NCI-H524 treated with DMSO at 0.1 percent for 48 hours (cell line): Measurements from ENCODE around the gene CADM3.

Experiments
- DNase-seq: peaks from one replicate; lab custom pipeline; 2025; lab: John Stamatoyannopoulos, UW

CADM3 gene

GRCh38 chr1:159207080-159207479 lies 35.7 kb downstream of the CADM3 start:
- DNase-seq: no peak

DNA sequence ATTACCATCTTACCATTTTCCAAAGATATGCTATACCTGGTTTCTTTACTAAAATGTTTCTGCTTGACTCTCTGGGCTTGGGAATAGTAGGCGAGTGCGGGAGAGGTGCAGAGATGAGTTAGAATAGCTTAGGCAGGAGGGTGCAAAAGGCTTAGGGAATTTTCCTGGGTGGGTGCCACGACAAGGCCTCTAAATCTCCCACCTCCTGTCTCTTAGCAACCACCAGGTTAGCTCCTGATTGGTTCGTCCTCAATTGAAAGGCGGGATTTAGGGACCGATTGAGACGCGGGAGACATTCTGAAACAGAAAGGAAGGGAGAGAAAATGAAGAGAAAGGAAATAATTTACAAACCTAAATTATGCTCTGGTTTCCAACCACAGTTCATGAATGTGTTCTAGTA lies 36.4 kb downstream of the CADM3 start:
- peak; percentile 13 for DNase-seq

DNA sequence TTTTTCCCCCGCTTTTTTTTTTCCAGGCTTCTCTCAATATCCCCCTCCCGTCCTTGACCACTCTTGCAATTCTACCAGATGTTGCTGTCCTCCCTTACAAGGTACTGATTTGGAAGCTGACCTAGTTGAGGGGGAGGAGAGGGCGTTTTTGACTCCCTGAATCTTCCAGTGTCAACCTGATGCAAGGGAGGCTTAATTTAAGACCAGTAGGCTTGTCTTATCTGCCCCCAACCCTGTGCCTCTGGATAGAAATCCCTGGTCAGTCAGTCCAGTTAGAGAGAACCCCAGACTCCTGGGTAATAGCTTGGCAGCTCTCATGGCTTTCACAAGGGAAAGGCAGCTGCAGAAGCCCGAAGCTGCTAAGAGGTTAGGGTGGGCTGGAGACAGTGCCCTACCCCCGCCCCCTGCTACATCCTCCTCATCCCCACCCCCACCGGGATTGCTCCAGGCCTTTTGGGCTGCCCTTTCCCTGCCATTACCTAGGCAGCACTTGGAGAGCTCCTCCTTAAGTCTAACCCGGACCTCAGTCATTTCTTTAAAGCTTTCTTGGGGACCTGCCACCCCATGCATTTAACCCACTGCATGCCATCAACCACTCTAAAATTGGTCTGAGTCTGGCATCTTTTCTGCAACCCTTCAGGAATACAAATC lies 36.9 kb downstream of the CADM3 start:
- DNase-seq: peak; percentile 17

DNA sequence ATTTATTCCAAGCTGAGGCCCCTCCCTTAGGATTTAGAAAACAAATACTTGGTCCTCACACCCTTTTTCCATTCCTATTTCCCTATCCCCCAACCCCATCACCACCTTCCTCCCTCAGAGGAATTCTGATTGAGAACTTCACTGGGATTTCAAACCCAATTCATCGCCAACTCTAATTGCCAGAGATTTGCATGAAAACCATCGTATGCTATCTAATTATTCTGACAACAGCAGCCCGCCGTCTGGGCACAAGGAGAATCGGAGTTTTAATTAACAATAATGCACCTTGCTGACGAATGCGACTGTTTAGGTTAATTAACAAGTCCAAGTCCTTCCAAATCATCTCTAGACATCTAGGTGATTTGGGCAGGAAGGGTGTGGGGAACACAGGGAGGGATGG lies 37.6 kb downstream of the CADM3 start:
- DNase-seq: no peak

GRCh38 chr1:159211331-159212136 lies 40.1 kb downstream of the CADM3 start:
- DNase-seq: no peak

DNA sequence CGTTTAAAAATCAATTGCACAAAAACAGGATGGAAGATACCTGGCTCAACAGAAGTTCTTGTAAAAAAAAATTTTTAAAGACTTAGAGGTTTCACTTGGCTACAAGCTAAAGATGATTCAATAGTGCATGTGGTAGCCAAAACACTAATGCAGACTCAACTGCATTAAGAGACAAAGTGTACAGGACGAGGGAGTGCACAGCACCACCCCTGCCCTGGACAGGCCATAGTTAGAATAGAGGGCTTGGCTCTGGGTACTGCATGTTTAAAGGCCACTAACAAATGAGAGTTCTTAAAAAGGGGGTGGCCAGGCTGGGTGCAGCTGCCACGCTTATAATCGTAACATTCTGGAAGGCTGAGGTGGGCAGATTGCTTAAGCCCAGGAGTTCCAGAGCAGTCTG lies 41.2 kb downstream of the CADM3 start:
- no peak for DNase-seq

GRCh38 chr1:159214149-159214760 lies 42.8 kb downstream of the CADM3 start:
- DNase-seq: no peak

- no peak for DNase-seq
These were observed 47.5 kb downstream of the CADM3 start for GRCh38 chr1:159218649-159219636.

DNA sequence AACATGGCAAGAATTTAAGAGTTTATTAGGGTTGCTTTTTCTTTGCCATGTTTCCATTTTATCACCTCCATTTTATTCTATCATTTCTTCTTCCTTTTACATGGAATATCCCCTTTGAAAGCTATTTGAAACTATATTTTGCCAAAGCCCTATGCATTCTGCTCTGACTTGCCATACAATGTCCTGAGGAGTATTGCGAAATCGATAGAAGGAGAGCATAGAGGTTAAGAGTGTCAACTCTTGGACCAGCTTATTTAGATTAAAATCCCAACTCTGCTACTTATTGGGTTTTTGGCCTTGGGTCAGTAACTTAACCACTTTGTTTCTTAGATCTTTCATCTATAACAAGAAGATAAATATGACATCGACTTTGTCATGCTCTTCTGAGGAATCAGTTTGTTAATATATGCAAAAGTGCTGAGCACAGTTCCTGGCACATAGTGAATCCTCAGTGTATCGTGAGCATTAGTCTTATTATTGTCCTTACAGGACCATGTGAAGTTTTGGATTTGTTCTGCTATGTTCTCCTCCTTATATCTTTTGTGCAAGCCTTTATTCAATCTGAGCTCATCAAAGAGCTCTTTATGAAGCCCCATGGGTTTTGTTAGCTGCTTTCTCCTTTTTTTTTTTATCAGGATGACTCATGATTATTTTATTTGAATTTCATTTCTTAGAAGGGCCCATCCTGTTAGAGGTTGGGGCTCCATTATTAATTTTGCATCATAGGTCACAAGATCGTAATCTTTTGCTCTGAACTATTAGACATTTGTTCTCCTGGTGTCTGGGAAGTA lies 50.9 kb downstream of the CADM3 start:
- no peak for DNase-seq

DNA sequence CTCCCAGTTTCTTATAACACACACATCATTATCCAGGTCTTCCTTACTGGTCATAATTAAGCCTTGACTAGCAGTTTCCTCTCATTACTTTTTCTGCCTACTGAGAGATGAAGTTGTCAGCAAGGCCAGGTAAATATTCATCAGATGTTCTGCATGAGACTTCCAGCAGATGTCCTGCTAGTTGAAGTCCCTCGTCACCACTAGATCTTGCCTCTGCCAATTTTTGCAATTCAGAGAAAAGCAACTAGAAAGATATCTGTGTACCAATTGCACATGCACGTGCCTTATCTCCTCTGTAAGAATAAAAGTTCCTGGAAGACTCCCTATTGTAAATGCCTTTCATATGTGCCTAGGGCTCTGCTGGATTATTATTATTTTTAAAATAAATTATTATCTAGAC lies 51.6 kb downstream of the CADM3 start:
- DNase-seq: no peak

DNA sequence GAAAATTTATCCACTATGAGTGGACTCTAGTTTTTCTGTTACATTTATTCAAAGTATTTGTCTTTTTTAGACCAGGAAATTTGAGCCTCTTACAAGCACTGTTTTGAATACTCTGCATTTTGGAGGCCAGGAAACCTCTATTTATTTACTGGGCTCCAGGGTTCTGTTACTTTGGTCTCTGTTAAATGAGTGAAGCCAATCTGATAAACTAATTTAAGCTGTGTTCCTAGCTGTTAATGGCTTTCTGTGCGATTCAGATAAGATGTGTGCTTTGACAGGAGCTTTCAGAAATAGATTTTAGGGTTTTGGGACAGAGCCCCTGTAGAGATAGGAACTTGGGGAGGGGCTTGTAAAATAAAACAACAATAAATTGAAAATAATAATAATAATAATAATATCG lies 57.1 kb downstream of the CADM3 start:
- DNase-seq: no peak

- DNase-seq: peak; percentile 32
These were observed 58.0 kb downstream of the CADM3 start for GRCh38 chr1:159229260-159229885.

- DNase-seq: no peak
These were observed 58.5 kb downstream of the CADM3 start for GRCh38 chr1:159229896-159230295.

DNA sequence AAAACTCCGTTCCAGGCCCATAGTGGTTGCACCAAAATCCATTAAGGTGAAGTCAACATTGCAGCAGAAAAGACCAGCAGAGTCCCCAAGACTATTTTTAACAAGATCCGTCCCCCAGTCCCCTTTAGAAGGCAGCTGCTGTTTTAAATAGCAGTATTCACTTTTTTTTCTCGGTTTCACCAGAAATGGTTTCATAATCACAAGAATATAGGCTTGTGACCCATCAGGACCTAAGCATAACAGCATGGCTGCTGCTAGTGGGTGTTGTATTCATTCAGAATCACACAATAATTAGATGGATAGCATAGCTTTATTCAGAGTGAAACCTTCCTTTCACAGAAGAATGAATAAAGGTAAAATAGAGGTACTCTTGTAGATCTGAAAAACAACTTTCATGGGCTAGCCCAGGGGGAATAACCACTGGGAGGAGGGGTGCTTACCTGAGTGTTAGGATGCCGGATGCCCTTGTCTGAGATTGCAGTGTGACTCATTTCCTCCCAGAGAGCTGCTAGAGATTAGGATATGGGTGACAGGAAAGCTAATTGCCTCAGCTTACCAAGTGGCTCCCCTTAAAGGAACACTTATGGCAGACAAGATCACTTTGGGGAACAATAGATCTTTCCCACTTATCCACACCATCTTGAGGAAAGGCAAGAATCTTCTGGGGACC lies 68.3 kb downstream of the CADM3 start:
- DNase-seq: no peak

DNA sequence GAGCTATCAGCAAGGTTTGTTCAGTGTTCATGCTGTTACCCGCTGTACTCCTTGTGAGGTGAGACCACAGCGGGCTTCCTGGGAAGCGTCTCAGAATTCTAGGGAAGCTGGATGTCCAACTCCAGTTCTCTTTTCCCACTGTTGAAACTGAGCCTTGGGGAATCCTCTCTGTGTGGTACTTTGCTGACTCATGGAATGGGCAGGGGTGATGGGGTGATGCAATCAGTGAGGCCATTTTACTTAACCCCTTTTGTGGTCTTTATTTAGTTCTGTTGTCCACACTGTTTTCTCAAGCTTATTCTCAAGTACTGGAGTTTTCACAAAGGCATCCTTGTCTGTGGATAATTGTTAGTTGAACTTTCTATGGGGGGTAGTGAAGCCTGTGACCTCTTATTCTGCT lies 75.9 kb downstream of the CADM3 start:
- DNase-seq: no peak

- no peak for DNase-seq
These were observed 76.9 kb downstream of the CADM3 start for GRCh38 chr1:159248311-159248710.

DNA sequence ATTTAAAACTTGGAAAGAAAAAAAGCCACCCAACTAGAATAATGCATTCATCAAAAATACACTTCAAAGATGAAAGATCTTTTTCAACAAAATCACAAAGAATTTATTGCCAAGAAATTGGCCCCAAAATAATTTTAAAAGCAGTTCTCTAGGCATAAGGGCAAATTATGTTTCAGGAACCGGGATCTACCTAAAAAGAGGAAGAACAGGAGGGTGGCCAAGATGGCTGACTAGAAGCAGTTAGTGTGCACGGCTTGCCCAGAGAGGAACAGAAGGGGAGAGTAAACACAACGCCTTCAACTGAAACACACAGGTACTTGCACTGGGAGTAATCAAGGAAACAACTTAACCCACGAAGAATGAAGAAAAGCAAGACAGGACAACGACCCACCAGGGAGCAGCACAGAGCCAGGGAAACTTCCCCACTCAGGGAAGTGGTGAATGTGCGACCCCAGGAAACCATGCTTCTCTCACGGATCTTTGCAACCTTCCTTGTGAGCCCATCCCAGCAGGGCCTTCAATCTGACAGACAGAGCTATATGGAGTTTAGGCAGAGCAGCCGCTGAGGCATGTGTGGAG lies 79.3 kb downstream of the CADM3 start:
- DNase-seq: no peak
